ENCODE data around the gene TMCO4.

TMCO4 gene

DNA sequence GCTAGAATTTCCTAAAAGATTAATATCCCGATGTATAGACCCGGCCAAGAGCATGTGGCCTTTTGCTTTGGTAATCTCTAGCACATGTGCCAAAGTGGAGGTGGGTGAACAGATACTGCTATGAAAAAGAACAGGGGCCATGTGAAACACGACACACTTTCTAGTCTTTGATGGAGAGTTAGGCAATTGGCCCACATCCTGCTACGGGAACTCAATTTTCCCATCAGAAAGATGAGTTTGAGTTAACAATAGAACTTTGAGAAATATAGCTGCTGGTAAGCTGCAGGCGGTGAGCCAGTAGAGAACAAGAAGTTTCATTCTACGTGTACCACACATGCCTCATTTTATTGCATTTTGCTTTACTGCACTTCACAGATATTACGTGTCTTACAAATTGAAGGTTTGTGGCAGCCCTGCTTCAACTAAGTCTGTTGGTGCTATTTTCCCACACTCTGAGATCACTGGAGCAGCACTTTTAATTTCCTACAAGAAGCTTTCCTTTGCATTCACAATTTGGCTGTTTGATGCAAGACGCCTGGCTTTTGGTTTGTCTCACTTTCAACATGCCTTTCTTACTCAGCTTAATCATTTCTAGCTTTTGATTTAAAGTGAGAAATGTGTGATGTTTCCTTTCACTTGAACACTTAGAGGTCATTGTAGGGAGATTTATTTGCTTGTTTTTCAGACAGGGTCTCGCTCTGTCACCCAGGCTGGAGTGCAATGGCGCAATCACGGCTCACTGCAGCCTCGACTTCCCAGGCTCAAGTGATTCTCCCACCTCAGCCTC lies 88.7 kb downstream of the TMCO4 start:
- no peak for TF ChIP-seq CTCF (conservative IDR thresholded peaks at IDR 0.05; ENCODE audit: low read depth, low read length)
- DNase-seq (ENCODE audit: low read depth): no peak
- H3K4me3 ChIP-seq (ENCODE audit: low read depth, low read length): no peak overlapping the region

DNA sequence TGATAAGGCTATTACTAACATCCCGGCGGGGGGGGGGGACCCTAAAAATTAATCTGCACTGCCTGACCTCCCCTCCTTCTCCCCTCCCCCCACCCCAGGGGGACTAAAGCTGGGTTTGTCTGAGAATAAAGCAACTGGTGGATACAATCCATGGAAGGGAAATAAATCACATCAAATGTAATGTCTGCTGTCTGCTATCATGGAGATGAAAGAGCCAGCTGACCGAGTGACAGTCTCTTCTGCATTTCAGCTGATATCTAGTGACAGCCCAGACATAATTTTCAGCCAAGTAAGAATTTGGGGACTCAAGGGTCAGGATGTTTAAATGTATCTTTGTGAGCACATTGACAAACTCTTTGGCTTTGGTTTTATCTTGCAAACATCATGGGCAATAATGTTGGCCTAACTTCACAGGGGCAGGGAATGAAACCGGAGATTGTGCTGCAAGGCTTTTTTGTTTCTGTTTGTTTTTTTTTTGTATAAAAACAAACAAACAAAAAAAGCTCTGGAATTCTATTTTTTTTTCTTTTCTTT lies 90.4 kb downstream of the TMCO4 start:
- H3K4me3 ChIP-seq (ENCODE audit: low read depth, low read length): no peak overlapping the region
- TF ChIP-seq CTCF (conservative IDR thresholded peaks at IDR 0.05; ENCODE audit: low read depth, low read length): no peak
- DNase-seq (ENCODE audit: low read depth): no peak

- DNase-seq (ENCODE audit: low read depth): no peak
- no peak overlapping the region for H3K4me3 ChIP-seq (ENCODE audit: low read depth, low read length)
- TF ChIP-seq CTCF (conservative IDR thresholded peaks at IDR 0.05; ENCODE audit: low read depth, low read length): no peak
These were observed 91.1 kb downstream of the TMCO4 start for GRCh38 chr1:19708567-19709110.

- no peak overlapping the region for H3K4me3 ChIP-seq (ENCODE audit: low read depth, low read length)
- DNase-seq (ENCODE audit: low read depth): no peak
- TF ChIP-seq CTCF (conservative IDR thresholded peaks at IDR 0.05; ENCODE audit: low read depth, low read length): no peak
These were observed 93.6 kb downstream of the TMCO4 start for GRCh38 chr1:19706136-19706535.

DNA sequence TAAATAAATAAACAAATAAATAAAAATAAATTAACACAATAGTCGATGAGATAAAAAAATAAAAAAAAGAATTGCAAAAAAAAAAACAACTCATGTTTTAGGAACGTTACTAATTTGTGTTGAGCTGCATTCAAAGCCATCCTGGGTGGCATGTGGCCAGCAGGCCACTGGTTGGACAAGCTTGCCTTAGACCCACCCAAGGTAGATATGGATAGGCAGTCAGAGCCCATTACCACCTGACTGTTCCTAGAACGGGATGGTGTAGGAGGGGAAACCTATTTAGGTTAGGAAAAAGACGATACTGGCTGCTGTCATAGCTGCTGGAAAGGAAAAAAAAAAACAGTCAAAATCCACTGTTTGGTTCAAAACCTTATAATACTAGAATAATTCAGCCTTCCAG lies 94.3 kb downstream of the TMCO4 start:
- no peak for DNase-seq (ENCODE audit: low read depth)
- H3K4me3 ChIP-seq (ENCODE audit: low read depth, low read length): no peak overlapping the region
- TF ChIP-seq CTCF (conservative IDR thresholded peaks at IDR 0.05; ENCODE audit: low read depth, low read length): no peak

GRCh38 chr1:19704247-19705113 lies 95.2 kb downstream of the TMCO4 start:
- DNase-seq (ENCODE audit: low read depth): peak; percentile 86
- no peak overlapping the region for H3K4me3 ChIP-seq (ENCODE audit: low read depth, low read length)
- TF ChIP-seq CTCF (conservative IDR thresholded peaks at IDR 0.05; ENCODE audit: low read depth, low read length): peak; percentile 96
